Measurements from ENCODE around the gene AGMAT. TPM values are rescaled to one million over a fixed set of nuclear protein-coding genes. Genes with fewer than 3 reads are reported as not detected.

Gene AGMAT
- total RNA-seq, 4 donors from 2014 or later = not detected

DNA sequence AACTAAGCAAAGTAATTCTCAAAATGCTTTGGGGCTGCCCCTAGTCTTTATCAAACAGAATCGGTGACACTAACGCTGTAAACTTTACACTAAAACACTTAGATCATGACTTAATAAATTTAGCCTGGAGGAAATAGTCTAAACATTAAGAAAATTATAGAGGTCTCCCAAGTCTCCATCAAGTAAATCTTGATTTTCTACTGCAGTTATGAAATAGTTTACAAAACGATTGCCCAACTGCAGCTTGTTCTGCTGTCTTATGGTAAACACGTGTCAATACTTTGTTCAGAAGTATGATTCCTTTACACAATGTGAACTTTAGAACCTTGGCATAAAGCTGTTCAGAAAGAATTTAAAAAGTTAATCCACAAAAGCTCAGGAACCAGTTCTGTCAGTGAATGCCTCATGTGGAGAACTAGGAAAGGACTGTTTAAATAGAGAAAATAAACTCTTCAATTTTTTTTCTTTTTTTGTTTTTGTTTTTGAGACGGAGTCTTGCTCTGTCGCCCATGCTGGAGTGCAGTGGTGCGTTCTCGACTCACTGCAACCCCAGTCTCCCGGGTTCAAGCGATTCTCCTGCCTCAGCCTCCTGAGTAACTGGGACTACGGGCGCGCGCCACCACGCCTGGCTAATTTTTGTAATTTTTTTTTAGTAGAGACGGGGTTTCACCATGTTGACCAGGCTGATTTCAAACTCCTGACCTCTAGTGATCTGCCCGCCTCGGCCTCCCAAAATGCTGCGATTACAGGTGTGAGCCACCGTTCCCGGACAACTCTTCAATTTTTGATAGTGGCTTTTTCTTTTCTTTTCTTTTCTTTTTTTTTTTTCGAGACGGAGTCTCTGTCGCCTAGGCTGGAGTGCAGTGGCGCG, 34.0 kb upstream of the AGMAT start:
- Histone ChIP-seq H3K4me1 (peaks cover 3 to 59% (median 16%) of the 10 kb centered on the region in 3 donors), H3K9me3 (no peaks in the 10 kb centered on the region), H3K27ac (peak overlapping the region; percentile 90 to 98 (median 94)), H3K36me3 (no peaks in the 10 kb centered on the region), H3K4me3 (peak overlapping the region; percentile 83 to 95), H3K27me3 (no peaks in the 10 kb centered on the region)
- TF ChIP-seq POLR2A (IDR thresholded peaks at IDR 0.05) (no peak), POLR2AphosphoS5 (IDR thresholded peaks at IDR 0.05) (peak; percentile 93)
- TF ChIP-seq, protein P1, sequence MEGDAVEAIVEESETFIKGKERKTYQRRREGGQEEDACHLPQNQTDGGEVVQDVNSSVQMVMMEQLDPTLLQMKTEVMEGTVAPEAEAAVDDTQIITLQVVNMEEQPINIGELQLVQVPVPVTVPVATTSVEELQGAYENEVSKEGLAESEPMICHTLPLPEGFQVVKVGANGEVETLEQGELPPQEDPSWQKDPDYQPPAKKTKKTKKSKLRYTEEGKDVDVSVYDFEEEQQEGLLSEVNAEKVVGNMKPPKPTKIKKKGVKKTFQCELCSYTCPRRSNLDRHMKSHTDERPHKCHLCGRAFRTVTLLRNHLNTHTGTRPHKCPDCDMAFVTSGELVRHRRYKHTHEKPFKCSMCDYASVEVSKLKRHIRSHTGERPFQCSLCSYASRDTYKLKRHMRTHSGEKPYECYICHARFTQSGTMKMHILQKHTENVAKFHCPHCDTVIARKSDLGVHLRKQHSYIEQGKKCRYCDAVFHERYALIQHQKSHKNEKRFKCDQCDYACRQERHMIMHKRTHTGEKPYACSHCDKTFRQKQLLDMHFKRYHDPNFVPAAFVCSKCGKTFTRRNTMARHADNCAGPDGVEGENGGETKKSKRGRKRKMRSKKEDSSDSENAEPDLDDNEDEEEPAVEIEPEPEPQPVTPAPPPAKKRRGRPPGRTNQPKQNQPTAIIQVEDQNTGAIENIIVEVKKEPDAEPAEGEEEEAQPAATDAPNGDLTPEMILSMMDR (IDR thresholded peaks at IDR 0.05) = peak in 1 of 4 experiments; percentile 38
- ATAC-seq = no peak
- 59 to 67% methylated on average over 15 to 19 of the region's 26 CpGs for WGBS, 2 donors (ENCODE audit: low coverage in 1 of 2)

DNA sequence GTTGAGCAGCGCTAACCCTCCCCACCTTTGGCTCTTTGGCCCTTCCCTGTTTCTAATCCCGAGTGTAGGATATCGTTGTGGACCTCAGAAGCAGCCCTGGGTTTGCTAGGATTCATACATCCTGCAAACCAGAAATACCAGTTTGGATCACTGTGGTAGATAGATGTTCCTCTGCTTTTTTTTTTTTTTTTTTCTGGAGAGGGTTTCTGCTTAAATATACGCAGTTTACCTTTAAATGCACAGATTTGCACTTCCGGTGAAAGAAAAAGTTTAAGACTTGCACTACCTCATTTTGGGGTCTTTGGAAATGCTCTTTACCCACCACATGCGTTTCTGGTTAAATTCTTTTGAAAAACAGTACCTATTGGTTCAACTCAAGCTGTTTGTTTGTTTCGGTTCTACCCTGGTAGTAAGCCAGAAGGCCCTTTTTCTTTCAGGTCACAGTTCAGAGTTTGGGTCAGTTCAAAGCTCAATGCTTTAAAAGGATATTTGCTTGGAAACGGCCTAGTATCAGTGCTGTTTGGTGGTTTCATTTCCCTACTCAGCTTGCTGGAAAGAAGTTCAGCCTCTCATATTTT, 33.3 kb upstream of the AGMAT start:
- Histone ChIP-seq H3K9me3 (no peaks in the 10 kb centered on the region), H3K27ac (peak overlapping the region; percentile 90 to 98 (median 94)), H3K4me1 (peaks cover 3 to 59% (median 16%) of the 10 kb centered on the region in 3 donors), H3K27me3 (no peaks in the 10 kb centered on the region), H3K36me3 (no peaks in the 10 kb centered on the region), H3K4me3 (peak overlapping the region; percentile 83 to 95)
- WGBS, 2 donors (ENCODE audit: low coverage in 1 of 2) = 1 to 3% methylated on average over 4 to 7 of the region's 8 CpGs
- TF ChIP-seq POLR2A (IDR thresholded peaks at IDR 0.05) (no peak), POLR2AphosphoS5 (IDR thresholded peaks at IDR 0.05) (no peak), EP300 (IDR thresholded peaks at IDR 0.05) (no peak)
- TF ChIP-seq, protein P1 (IDR thresholded peaks at IDR 0.05) = no peak
- no peak for ATAC-seq

DNA sequence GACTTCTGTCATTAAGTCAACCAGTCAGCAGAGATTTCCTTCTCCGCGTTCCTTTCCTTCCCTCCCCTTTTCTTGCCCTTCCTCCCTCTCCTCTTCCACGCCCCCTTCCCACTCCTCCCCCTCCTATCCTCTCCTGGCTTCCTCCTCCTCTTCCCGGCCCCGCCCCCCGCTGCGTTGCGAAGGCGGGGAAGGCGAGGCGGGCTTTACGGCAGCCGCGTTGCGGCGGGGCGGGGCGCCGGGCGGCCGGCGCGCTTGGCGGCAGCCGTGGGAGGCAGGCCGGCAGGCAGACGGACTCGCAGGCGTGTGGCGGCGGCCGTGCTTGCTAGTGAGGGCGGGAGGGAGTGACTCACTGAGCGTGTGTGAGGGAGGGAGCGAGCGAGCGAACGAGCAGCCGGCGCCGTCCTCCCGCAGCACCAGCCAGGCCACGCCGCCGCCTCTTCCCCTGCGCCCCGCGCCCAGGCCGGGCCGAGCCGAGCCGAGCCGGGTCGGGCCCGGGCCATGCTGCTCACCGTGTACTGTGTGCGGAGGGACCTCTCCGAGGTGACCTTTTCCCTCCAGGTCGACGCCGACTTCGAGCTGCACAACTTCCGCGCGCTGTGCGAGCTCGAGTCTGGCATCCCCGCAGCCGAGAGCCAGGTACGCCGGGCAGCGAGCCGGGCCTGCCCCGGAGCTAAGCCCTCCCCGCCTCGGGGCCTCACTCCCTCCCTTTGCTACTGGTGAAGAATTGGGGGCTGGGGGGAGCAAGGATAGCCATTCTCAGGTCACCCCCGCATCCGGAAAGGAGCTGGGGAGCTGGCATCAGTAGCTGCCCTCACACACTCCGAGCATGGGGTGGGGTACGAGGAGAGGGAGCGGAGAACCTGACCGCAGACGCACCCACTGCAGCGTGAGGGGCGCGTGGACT, 32.6 kb upstream of the AGMAT start, which contains the start of gene DDI2:
TSS of gene DDI2 (plus strand) at position 286 of the 904 bp plus-strand sequence. CDS start at position 499, 213 bp downstream.
- TF ChIP-seq, protein P1 (IDR thresholded peaks at IDR 0.05) = peak in 1 of 4 experiments; percentile 10
- TF ChIP-seq POLR2A (IDR thresholded peaks at IDR 0.05) (peak; percentile 87 to 95), POLR2AphosphoS5 (IDR thresholded peaks at IDR 0.05) (peak; percentile 92), EP300 (IDR thresholded peaks at IDR 0.05) (no peak)
- peak within 1 kb of the TSS; percentile 83 to 95 for H3K4me3 ChIP-seq
- H3K36me3 ChIP-seq = no peaks in the 10 kb centered on the region
- H3K9me3 ChIP-seq = no peaks in the 10 kb centered on the region
- H3K4me1 ChIP-seq = peaks cover 3 to 52% (median 16%) of the 10 kb centered on the region in 3 donors
- WGBS, 2 donors (ENCODE audit: low coverage in 1 of 2) = 0% methylated on average over 2 to 5 of the region's 86 CpGs
- H3K27me3 ChIP-seq = no peaks in the 10 kb centered on the region
- ATAC-seq = peak; percentile 97
- H3K27ac ChIP-seq = peak within 1 kb of the TSS; percentile 90 to 98 (median 94)

DNA sequence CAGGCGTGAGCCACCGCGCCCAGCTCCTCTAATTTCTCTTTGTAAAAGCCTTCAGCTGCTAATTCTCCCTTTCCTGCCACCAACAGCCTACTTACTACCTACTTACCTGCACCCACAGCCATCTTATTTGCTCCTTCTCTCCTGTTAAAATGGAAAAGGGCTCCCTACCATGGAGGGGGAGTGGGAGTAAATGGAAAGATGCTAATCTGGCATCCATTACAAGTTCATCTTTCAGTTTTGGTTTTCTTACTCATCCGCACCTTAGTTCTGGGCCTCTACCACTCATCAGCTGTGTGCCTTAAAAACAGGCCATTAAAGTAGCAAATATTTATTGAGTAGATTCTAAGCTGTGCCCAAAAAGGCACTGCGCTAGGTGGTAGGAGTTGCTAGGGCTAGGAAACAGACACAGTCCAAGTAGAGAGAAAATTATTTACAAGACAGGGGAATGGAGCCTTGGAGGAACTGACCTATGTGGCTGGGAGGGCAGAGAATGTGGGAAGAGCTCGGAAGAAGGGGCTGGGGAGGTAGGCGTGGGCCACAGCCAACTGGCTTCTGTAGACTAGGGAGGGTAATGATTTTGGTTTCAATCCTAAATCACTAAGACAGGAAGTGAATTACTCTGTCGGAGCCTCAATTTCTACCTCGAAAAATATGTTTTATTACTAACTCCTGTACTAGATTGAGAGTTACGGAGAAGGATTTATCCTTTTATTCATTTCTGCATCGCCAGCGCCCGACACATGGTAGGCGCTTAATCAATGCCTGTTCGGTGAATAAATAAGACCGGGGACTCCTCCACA, 31.7 kb upstream of the AGMAT start:
- 24 to 25% methylated on average over 14 to 16 of the region's 16 CpGs for WGBS, 2 donors (ENCODE audit: low coverage in 1 of 2)
- peak; percentile 5 for ATAC-seq

More for the DNA sequence above, 31.7 kb upstream of the AGMAT start:
- TF ChIP-seq, protein P1 (IDR thresholded peaks at IDR 0.05) = no peak
- no peak for TF ChIP-seq POLR2AphosphoS5 (IDR thresholded peaks at IDR 0.05)
- TF ChIP-seq POLR2A (IDR thresholded peaks at IDR 0.05) = no peak
- no peak for TF ChIP-seq EP300 (IDR thresholded peaks at IDR 0.05)
- Histone ChIP-seq H3K4me3 (peak overlapping the region; percentile 32 to 95), H3K9me3 (no peaks in the 10 kb centered on the region), H3K36me3 (no peaks in the 10 kb centered on the region), H3K4me1 (peaks cover 3 to 44% (median 16%) of the 10 kb centered on the region in 3 donors), H3K27ac (peak overlapping the region; percentile 75 to 98 (median 94)), H3K27me3 (no peaks in the 10 kb centered on the region)
